SU-DHL-6 (cell line): ENCODE measurements around the gene HHLA2.
"Not testable (repeated sequence)": the region's sequence is repeated elsewhere in the genome, so short reads cannot be mapped to it uniquely, and the experiment has no call there.

Experiments
- H2AFZ ChIP-seq: fragments of 200-600 bp; sonication (generic); 2 replicates; pipeline ENCODE4 v1.6.1; 2014; ENCODE audit warnings: low read depth, mild to moderate bottlenecking, moderate library complexity, mixed read lengths, antibody characterized with exemption, low read length; ENCODE audit not compliant: severe bottlenecking
- H3F3A ChIP-seq: fragments of 200-600 bp; shearing (Covaris generic); 2 replicates; pipeline ENCODE4 v1.6.0; 2016; ENCODE audit warnings: antibody characterized with exemption, mild to moderate bottlenecking; ENCODE audit not compliant: insufficient read depth
- H3K27ac ChIP-seq: fragments of 200-600 bp; sonication (generic); 2 replicates; pipeline ENCODE4 v1.5.1; 2016; ENCODE audit warnings: low read depth, mild to moderate bottlenecking, low read length, moderate library complexity, mixed read lengths
- H3K27me3 ChIP-seq: fragments of 200-600 bp; sonication (generic), shearing (Covaris generic); 2 replicates; pipeline ENCODE4 v1.6.0; 2014; ENCODE audit warnings: mild to moderate bottlenecking, low read length
- H3K36me3 ChIP-seq: fragments of 200-600 bp; sonication (generic); 2 replicates; pipeline ENCODE4 v1.6.1; 2014; ENCODE audit warnings: mild to moderate bottlenecking, low read length, mixed read lengths
- H3K4me2 ChIP-seq: fragments of 300-600, 200-600 bp; shearing (Covaris generic), sonication (generic); 2 replicates; pipeline ENCODE4 v1.6.0; 2014; ENCODE audit warnings: low read length, low read depth, mild to moderate bottlenecking; ENCODE audit not compliant: poor library complexity, severe bottlenecking
- H3K4me3 ChIP-seq: fragments of 200-600 bp; sonication (generic); 2 replicates; pipeline ENCODE4 v1.5.1; 2014; ENCODE audit warnings: antibody characterized with exemption, low read length, mild to moderate bottlenecking, mixed read lengths; ENCODE audit not compliant: insufficient read depth, poor library complexity, severe bottlenecking
- H3K79me2 ChIP-seq: fragments of 200-600 bp; sonication (generic); 2 replicates; pipeline ENCODE4 v1.6.1; 2014; ENCODE audit warnings: mild to moderate bottlenecking, low read length, moderate library complexity; ENCODE audit not compliant: insufficient read depth
- H3K9ac ChIP-seq: fragments of 200-600 bp; sonication (generic); 2 replicates; pipeline ENCODE4 v1.7.0; 2014; ENCODE audit warnings: mild to moderate bottlenecking, low read length
- H3K9me2 ChIP-seq: fragments of 200-600 bp; sonication (generic); replicated peaks from 2 replicates; pipeline ENCODE4 v1.6.1; 2014; ENCODE audit warnings: low read length; ENCODE audit not compliant: insufficient read depth
- H3K9me3 ChIP-seq: fragments of 200-600 bp; sonication (generic); 2 replicates; pipeline ENCODE4 v1.6.1; 2014; ENCODE audit warnings: low read length, mixed read lengths; ENCODE audit not compliant: insufficient read depth
- H4K20me1 ChIP-seq: fragments of 200-600 bp; sonication (generic); 2 replicates; pipeline ENCODE4 v1.6.1; 2014; ENCODE audit warnings: low read depth, mild to moderate bottlenecking, antibody characterized with exemption, low read length, moderate library complexity, mixed read lengths
- EZH2phosphoT487 ChIP-seq: fragments of 200-600 bp; sonication (generic), shearing (Covaris generic); conservative IDR thresholded peaks from 2 replicates; pipeline ENCODE4 v1.6.1; 2018; ENCODE audit warnings: mild to moderate bottlenecking, antibody characterized with exemption, low read length, moderate library complexity, mixed read lengths
- TF ChIP-seq, protein P1 (sequence below): fragments of 200-600 bp; sonication (generic); IDR thresholded peaks from one replicate; pipeline ENCODE4 v1.5.1; 2017; ENCODE audit warnings: antibody characterized with exemption, mild to moderate bottlenecking, low read length, moderate library complexity; ENCODE audit not compliant: insufficient read depth, poor library complexity, severe bottlenecking

Gene HHLA2

DNA sequence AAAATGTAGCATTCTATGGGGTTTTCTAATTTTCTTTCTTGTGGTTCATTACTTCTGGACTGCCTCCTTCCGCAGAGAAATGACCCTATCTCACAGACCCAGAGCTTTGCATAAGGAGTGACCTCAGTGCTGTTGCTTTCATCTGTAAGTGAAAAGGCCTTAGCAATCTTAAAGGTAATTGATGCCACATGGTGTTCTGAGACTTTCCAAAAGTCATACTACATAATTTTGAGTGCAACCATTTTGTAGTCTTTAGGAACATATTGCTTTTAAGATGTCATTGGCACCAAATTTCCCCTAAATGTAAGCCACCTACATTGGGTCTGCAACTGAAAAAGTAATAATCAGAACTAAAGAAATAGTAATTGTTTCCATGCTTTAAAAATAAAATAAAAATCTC, 9.2 kb upstream of the HHLA2 start:
- Histone ChIP-seq H3K9me2 (no peaks in the 10 kb centered on the region), H3K27me3 (no peaks in the 10 kb centered on the region), H3K4me3 (no peak overlapping the region), H3K79me2 (no peaks in the 10 kb centered on the region), H4K20me1 (no peaks in the 10 kb centered on the region), H3K27ac (no peak overlapping the region), H3K9ac (no peak overlapping the region), H3K36me3 (no peaks in the 10 kb centered on the region), H2AFZ (no peak overlapping the region), H3F3A (no peaks in the 10 kb centered on the region), H3K9me3 (no peaks in the 10 kb centered on the region), H3K4me2 (no peak overlapping the region)
- TF ChIP-seq, protein P1, sequence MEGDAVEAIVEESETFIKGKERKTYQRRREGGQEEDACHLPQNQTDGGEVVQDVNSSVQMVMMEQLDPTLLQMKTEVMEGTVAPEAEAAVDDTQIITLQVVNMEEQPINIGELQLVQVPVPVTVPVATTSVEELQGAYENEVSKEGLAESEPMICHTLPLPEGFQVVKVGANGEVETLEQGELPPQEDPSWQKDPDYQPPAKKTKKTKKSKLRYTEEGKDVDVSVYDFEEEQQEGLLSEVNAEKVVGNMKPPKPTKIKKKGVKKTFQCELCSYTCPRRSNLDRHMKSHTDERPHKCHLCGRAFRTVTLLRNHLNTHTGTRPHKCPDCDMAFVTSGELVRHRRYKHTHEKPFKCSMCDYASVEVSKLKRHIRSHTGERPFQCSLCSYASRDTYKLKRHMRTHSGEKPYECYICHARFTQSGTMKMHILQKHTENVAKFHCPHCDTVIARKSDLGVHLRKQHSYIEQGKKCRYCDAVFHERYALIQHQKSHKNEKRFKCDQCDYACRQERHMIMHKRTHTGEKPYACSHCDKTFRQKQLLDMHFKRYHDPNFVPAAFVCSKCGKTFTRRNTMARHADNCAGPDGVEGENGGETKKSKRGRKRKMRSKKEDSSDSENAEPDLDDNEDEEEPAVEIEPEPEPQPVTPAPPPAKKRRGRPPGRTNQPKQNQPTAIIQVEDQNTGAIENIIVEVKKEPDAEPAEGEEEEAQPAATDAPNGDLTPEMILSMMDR, result no peak
- TF ChIP-seq EZH2phosphoT487, result no peak

DNA sequence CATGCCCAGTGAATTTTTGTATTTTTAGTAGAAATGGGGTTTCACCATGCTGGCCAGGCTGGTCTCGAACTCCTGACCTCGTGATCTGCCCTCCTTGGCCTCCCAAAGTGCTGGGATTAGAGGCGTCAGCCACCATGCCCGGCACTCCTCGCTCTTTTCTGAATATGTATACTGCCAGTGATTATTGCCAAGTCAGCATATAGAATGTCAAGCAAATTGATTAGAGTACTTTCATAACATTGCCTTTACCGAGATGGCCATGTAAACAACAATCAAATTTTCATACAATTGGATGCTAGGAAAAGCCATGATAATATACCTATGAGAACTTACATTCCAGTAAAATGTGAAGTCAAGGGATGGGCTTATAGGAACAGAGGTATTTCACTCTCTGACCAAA, 8.2 kb upstream of the HHLA2 start:
- H3K27ac ChIP-seq, H3K9me3 ChIP-seq, H3K36me3 ChIP-seq, H4K20me1 ChIP-seq, H2AFZ ChIP-seq, H3K4me2 ChIP-seq, H3K9ac ChIP-seq, H3K9me2 ChIP-seq, H3F3A ChIP-seq, H3K27me3 ChIP-seq, H3K4me3 ChIP-seq, H3K79me2 ChIP-seq: not testable (repeated sequence)

DNA sequence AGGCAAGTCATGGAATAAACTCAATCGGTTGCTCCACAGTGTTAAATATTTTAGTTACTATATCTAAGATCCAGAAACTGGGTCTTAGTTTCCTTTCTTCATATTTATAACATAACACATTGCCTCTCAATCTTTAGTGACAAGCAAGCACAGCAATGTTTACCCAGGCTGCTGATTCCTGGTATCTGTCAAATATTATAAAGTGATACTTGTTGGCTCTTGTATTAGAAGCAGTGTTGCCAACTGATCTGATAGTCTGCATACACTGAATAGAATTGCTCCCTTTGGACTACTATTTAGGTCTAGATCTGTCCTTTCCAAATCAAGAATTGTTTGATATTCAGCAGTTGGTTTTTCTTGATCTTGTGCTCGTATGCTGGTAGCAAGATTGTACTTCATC, 7.2 kb upstream of the HHLA2 start:
- Histone ChIP-seq H3K27ac (no peak overlapping the region), H3K9me2 (no peaks in the 10 kb centered on the region), H3F3A (no peaks in the 10 kb centered on the region), H3K9ac (no peak overlapping the region), H3K36me3 (no peaks in the 10 kb centered on the region), H3K4me3 (no peak overlapping the region), H3K4me2 (no peak overlapping the region), H3K79me2 (no peaks in the 10 kb centered on the region), H3K9me3 (no peaks in the 10 kb centered on the region), H2AFZ (no peak overlapping the region), H3K27me3 (no peaks in the 10 kb centered on the region), H4K20me1 (no peaks in the 10 kb centered on the region)
- no peak for TF ChIP-seq EZH2phosphoT487
- TF ChIP-seq, protein P1, result no peak

DNA sequence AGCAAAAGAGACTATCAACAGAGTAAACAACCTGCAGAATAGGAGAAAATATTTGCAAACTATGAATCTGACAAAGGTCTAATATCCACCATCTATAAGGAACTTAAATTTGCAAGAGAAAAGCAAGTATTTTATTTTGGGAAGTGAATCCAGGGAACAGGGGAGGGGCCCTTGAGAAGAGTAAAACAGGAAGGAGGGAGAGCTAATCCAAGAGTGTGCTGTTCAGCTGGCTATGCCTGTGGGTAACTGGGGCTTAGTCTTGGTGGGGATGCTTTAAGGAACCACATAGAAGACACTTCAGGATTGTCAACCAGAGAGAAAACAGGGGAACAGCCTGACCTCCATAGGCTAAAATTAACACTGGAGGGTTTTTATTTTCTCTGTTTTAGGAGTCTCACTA, 3.9 kb upstream of the HHLA2 start:
- no peaks in the 10 kb centered on the region for H4K20me1 ChIP-seq
- H3K9me2 ChIP-seq, result no peaks in the 10 kb centered on the region
- no peak overlapping the region for H3K9ac ChIP-seq
- no peak overlapping the region for H3K27ac ChIP-seq
- H3K4me3 ChIP-seq, result no peak overlapping the region
- no peak overlapping the region for H2AFZ ChIP-seq
- H3K4me2 ChIP-seq, result no peak overlapping the region
- no peaks in the 10 kb centered on the region for H3K9me3 ChIP-seq
- no peaks in the 10 kb centered on the region for H3K27me3 ChIP-seq
- no peaks in the 10 kb centered on the region for H3K79me2 ChIP-seq
- no peaks in the 10 kb centered on the region for H3K36me3 ChIP-seq
- no peak for TF ChIP-seq EZH2phosphoT487
- TF ChIP-seq, protein P1, result no peak
- no peaks in the 10 kb centered on the region for H3F3A ChIP-seq
